Effector memory CD8-positive, alpha-beta T cell (primary cell): ENCODE data around the gene MINDY4.

Experiments
- ATAC-seq: fragments of 150-1000 bp; cut with Tn5 transposase; replicated peaks from 2 replicates; pipeline ENCODE4 v1.10.0; 2021; ENCODE audit warnings: mild to moderate bottlenecking, moderate library complexity
- DNase-seq, 3 experiments: peaks; one replicate each; pipeline ENCODE4 v3.0.0; 2021
- H3K27ac Mint-ChIP-seq, 2 donors: one replicate each; pipeline ENCODE4 v1.8.0; 2022; ENCODE audit warnings: mild to moderate bottlenecking in 2 of 2, mixed read lengths in 2 of 2, moderate library complexity in 2 of 2
- H3K27me3 Mint-ChIP-seq, 2 donors: one replicate each; pipeline ENCODE4 v1.8.0; 2022; ENCODE audit warnings: mixed read lengths in 2 of 2
- H3K36me3 Mint-ChIP-seq: one replicate; pipeline ENCODE4 v1.8.0; 2022; ENCODE audit warnings: mild to moderate bottlenecking, moderate library complexity, mixed read lengths; ENCODE audit not compliant: insufficient read depth
- H3K4me1 Mint-ChIP-seq, 2 donors: one replicate each; pipeline ENCODE4 v1.8.0; 2022; ENCODE audit warnings: low read depth in 2 of 2, mixed read lengths in 2 of 2
- H3K4me3 Mint-ChIP-seq, 2 donors: one replicate each; pipeline ENCODE4 v1.8.0; 2022; ENCODE audit warnings: mild to moderate bottlenecking in 2 of 2, mixed read lengths in 2 of 2, moderate library complexity in 2 of 2
- H3K9me3 Mint-ChIP-seq, 2 donors: one replicate each; pipeline ENCODE4 v1.8.0; 2022; ENCODE audit warnings: mixed read lengths in 2 of 2

MINDY4 gene

DNA sequence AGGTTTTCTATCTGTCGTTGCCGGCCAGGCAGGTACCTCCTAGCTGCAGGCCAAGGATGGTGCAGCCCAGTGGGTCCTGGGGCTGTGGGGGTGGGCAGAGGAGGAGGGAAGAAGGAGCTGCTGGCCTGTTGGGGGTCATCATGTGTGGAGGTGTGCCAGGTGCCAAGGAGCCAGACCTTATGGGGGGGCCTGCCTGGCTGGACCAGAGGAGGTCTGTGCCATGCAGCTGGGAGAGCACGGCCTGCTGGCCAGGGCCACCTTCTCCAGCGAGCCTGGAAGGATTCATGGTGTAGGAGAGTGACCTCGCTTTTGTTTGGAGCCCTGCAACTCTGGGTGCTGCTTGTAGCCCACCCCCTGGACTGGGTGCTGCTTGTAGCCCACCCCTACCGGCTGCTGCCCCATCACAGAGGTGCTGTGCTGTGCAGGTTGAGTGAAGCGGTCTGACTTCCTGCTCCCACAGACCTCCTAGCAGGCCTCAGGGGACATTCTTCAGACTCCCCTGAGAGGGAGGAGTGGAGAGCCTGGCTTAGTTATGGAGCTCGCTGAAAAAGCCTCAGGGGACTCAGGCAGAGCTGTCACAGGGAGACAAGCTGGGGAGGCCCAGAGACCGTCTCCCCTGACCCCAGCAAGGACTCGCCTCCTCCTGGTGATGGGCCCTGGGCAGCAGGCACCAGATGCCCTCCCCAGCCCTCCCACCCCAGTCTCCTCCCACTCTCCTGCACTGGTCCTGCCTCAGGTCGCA lies 72.7 kb downstream of the MINDY4 start:
- H3K27ac Mint-ChIP-seq = no peak overlapping the region
- no peaks in the 10 kb centered on the region for H3K36me3 Mint-ChIP-seq
- ATAC-seq = no peak
- no peak overlapping the region for H3K4me3 Mint-ChIP-seq
- no peaks in the 10 kb centered on the region for H3K27me3 Mint-ChIP-seq
- peaks cover 0 to 1% of the 10 kb centered on the region in 2 donors for H3K4me1 Mint-ChIP-seq
- no peaks in the 10 kb centered on the region for H3K9me3 Mint-ChIP-seq
- DNase-seq = no peak

DNA sequence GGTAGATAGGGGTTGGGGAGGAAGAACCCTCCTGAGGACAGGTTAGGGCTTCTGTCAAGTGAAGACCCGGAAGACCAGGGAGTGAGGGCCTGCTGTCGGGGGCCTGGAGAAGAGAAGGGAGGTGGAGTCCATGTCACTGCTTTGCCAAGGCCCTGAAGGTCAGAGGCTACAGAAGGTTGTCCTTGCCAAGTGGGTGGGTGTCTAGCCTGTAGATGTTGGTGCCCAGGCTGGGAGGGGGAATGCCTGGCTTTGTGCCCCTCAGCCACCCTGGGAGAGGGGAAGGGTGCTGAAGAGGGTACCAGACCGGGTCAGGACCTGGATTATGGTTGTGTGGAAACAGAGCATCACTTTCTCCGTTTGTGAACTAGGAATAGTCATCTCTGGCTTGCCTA lies 73.3 kb downstream of the MINDY4 start:
- ATAC-seq (no peak), DNase-seq (no peak)
- no peaks in the 10 kb centered on the region for H3K36me3 Mint-ChIP-seq

DNA sequence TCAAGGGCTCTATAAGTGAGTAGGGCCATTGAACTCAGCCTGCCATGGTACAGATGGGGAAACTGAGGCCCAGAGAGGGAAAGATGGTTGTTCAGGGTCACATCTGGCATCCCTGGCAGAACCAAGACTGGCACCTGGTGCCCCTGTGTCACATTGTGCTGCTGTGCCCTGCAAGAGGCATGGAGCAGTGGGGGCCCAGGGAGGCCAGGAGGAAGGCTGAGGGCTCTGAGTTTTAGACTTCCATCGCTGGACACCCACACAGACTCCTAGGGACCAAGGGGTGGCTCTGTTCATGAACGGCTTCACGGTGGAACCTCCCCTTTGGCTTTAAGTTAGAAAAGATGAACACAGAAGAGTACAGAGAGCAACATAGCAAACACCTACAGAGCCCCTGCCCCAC lies 73.7 kb downstream of the MINDY4 start:
- no peaks in the 10 kb centered on the region for H3K9me3 Mint-ChIP-seq
- no peaks in the 10 kb centered on the region for H3K27me3 Mint-ChIP-seq
- peaks cover 0 to 1% of the 10 kb centered on the region in 2 donors for H3K4me1 Mint-ChIP-seq
- H3K4me3 Mint-ChIP-seq = no peak overlapping the region
- ATAC-seq (no peak), DNase-seq (no peak)
- H3K36me3 Mint-ChIP-seq = no peaks in the 10 kb centered on the region
- H3K27ac Mint-ChIP-seq = no peak overlapping the region

More for the DNA sequence above, 73.3 kb downstream of the MINDY4 start:
- Mint-ChIP-seq H3K4me3 (no peak overlapping the region), H3K9me3 (no peaks in the 10 kb centered on the region), H3K27me3 (no peaks in the 10 kb centered on the region), H3K27ac (no peak overlapping the region), H3K4me1 (peaks cover 0 to 1% of the 10 kb centered on the region in 2 donors)

DNA sequence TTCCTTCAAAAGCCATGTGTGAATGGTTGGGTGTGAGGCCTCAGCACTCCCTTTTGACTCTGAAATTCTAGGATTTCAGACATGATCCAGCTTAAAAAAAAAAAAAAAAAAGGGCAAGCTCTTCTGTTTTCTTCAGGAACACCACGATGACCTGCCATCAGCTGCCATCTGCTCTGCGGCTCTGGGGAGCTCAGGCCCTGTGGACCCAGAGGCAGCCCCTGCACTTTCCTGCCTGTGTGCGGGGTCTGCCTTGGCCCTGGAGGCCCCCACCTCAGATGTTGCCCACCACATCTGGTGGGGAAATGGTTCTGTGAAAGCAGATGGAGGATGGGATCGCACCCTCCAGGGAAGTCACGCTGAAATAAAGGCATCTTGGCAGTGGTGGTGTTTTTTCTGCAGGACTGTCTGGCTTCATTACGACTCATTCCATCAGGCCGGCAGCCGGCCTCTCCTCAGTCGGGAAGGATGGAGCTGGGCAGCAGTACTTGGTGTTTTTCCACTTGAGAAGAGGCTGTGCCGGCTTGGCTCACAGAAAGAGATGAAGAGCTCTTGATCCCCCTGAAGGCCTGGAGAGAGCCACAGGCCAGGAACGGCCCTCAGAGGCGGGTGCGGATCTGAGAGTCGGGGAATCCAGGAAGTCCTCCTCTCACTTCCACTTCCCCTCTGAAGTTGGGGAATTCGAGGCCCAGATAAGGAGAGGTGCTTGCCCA lies 74.4 kb downstream of the MINDY4 start:
- H3K36me3 Mint-ChIP-seq = no peaks in the 10 kb centered on the region
- no peak for ATAC-seq
- no peak overlapping the region for H3K4me3 Mint-ChIP-seq
- no peak for DNase-seq
- H3K9me3 Mint-ChIP-seq = no peaks in the 10 kb centered on the region
- no peaks in the 10 kb centered on the region for H3K27me3 Mint-ChIP-seq
- H3K4me1 Mint-ChIP-seq = peaks cover 0 to 1% of the 10 kb centered on the region in 2 donors
- no peak overlapping the region for H3K27ac Mint-ChIP-seq

DNA sequence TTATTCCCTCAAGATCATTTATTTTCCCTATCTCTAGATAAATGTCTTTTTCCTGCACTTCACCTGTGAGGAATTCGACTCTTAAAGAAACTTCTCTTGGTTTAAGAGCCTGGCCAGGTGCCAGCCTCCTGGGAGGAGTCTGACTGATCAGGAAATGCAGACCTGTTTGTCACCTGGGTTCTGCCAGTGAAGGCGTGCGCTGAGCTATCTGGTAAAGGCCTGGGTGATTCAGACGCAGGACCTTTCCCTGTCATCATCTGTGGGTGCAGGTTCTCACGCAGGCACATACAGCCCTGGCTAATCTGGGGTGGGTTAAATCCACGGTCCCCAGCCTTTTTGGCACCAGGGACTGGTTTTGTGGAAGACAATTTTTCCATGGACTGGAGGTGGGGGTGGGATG lies 75.2 kb downstream of the MINDY4 start:
- no peak overlapping the region for H3K27ac Mint-ChIP-seq
- H3K9me3 Mint-ChIP-seq = no peaks in the 10 kb centered on the region
- peaks cover 0 to 1% of the 10 kb centered on the region in 2 donors for H3K4me1 Mint-ChIP-seq
- DNase-seq (no peak), ATAC-seq (no peak)
- no peaks in the 10 kb centered on the region for H3K27me3 Mint-ChIP-seq
- H3K36me3 Mint-ChIP-seq = no peaks in the 10 kb centered on the region
- H3K4me3 Mint-ChIP-seq = no peak overlapping the region

DNA sequence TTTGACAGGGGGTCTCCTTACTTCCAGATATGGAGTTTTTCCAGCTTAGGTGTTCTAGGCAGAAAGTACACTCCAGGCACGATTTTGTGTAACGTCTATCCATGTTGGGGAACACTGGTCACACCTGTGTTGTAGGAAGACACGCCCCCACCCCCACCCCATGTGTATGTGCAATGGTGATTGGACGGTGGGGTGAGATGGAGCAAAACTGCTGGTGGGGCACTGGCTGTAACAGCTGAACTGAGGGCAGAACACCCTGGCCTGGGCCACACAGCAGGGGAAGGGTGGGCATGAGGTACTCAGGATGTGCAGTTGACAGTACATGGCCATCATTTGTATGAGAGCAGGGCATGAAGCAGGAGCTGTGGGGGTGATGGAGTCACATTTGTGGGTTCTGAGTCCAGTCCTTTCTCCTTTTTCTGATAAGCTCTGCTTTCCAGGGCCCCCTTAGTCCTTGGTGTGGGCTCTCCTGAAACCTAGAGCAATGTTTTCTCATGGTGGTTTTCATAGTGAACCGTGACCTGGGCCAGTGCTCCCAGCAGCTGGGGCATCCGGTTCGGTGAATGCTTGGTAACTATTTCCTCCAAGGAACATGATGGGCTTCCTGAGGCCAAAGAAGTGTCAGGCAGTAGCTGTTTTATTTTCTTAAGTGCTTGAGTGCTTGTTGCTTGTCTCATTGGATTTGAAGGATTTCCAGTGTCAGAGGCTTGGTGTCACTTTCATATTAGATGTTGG lies 77.1 kb downstream of the MINDY4 start:
- no peaks in the 10 kb centered on the region for H3K27me3 Mint-ChIP-seq
- ATAC-seq (no peak), DNase-seq (no peak)
- no peak overlapping the region for H3K4me3 Mint-ChIP-seq
- no peak overlapping the region for H3K27ac Mint-ChIP-seq
- peaks cover 0 to 1% of the 10 kb centered on the region in 2 donors for H3K4me1 Mint-ChIP-seq
- H3K9me3 Mint-ChIP-seq = no peaks in the 10 kb centered on the region
- no peaks in the 10 kb centered on the region for H3K36me3 Mint-ChIP-seq

DNA sequence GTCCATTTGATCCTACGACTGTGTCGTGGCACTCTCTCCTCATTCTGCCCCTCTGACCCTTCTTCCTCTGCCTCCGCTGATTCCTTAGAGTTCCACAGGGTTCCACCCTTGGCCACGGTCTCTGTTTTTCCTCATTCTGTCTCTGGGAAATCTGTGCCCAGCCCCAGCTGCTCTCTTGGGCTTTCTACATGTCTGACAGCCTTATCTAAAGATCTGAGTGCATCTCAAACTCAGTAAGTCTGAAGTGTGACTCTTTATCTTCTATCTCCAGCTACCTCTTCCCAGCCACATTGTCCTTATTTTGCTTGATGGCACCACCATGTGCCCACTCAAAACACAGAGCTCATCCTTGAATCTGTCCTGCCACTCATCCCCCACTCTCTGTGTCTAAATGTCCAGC lies 78.3 kb downstream of the MINDY4 start:
- ATAC-seq (no peak), DNase-seq (no peak)
- Mint-ChIP-seq H3K4me1 (peaks cover 0 to 1% of the 10 kb centered on the region in 2 donors), H3K9me3 (no peaks in the 10 kb centered on the region), H3K4me3 (no peak overlapping the region), H3K36me3 (no peaks in the 10 kb centered on the region), H3K27ac (no peak overlapping the region), H3K27me3 (no peaks in the 10 kb centered on the region)

DNA sequence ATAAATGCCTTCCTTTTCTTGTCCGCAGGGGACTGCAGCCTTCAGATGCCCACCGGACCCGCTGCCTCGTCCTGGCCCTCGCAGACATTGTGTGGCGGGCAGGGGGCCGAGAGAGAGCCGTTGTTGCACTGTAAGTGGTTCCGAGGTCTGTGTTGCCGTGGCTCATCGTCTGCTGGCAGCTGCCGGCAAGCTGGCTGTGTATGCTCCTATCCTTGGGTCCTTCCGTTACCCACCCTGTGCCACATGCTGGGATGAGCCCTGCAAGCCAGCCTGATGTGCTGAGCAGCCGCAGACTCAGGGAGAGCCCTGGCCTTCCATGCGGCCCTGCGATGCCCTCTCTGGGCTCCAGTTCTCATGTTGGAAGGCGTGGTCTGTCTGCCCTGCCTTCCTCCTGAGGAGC lies 79.2 kb downstream of the MINDY4 start:
- H3K9me3 Mint-ChIP-seq = no peaks in the 10 kb centered on the region
- H3K4me1 Mint-ChIP-seq = peaks cover 0 to 1% of the 10 kb centered on the region in 2 donors
- no peak overlapping the region for H3K4me3 Mint-ChIP-seq
- H3K27me3 Mint-ChIP-seq = no peaks in the 10 kb centered on the region
- ATAC-seq = no peak
- no peak for DNase-seq
- no peak overlapping the region for H3K27ac Mint-ChIP-seq
- H3K36me3 Mint-ChIP-seq = no peaks in the 10 kb centered on the region

DNA sequence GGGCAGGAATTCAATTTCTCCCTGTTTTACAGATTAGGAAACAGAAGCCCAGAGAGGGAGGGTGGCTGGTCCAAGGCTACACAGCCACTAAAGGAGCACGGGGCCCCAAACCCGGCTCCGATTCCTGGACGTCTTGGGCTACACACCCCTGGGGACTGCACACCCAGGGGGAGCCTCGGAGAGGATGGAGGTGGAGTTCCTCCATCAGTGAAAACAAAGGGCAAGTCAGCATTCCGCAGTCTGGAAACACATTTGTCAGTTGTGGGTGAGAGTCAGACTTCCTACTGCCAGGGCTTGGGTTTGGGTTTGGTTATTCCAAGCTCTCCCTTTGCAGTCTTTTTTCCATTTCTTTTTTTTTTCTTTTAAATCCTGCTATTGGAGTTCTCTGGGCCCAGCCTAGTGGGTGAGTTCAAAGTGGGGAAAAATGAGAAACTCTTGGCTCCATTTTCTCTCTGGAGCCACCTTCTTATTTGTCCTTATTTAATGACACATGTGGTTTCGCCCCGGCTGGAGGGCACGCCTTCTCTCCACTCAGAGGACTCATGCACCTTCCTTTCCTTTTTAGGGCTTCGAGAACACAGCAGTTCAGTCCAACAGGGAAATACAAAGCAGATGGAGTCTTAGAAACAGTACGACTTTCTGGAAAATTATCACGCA lies 80.6 kb downstream of the MINDY4 start:
- no peak for DNase-seq

DNA sequence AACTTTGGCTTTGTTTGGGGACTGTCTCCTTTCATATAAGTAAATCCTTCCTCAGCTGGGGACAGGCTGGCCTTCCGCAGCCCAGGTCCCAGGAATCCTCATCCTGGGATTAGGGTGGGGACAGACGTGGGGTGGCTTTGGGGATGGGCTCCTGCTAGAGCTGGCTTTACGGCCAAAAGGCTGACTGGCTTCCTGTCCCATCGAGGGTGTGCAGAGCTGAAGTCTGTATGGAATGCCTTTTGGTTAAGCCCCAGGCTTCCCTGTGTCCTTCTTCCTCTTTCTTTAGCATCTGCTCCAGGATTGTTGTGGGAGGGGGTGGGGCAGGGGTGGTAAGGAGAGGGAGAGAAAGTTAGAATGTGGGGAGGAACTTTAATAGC lies 81.1 kb downstream of the MINDY4 start:
- DNase-seq (no peak), ATAC-seq (no peak)
- no peak overlapping the region for H3K27ac Mint-ChIP-seq
- H3K4me3 Mint-ChIP-seq = no peak overlapping the region
- no peaks in the 10 kb centered on the region for H3K4me1 Mint-ChIP-seq
- H3K36me3 Mint-ChIP-seq = no peaks in the 10 kb centered on the region
- H3K9me3 Mint-ChIP-seq = no peaks in the 10 kb centered on the region
- no peaks in the 10 kb centered on the region for H3K27me3 Mint-ChIP-seq

More for the DNA sequence above, 80.6 kb downstream of the MINDY4 start:
- H3K36me3 Mint-ChIP-seq = no peaks in the 10 kb centered on the region
- H3K27ac Mint-ChIP-seq = no peak overlapping the region
- no peaks in the 10 kb centered on the region for H3K27me3 Mint-ChIP-seq
- H3K9me3 Mint-ChIP-seq = no peaks in the 10 kb centered on the region
- peaks cover 0 to under 1% of the 10 kb centered on the region in 2 donors for H3K4me1 Mint-ChIP-seq
- no peak for ATAC-seq
- H3K4me3 Mint-ChIP-seq = no peak overlapping the region

DNA sequence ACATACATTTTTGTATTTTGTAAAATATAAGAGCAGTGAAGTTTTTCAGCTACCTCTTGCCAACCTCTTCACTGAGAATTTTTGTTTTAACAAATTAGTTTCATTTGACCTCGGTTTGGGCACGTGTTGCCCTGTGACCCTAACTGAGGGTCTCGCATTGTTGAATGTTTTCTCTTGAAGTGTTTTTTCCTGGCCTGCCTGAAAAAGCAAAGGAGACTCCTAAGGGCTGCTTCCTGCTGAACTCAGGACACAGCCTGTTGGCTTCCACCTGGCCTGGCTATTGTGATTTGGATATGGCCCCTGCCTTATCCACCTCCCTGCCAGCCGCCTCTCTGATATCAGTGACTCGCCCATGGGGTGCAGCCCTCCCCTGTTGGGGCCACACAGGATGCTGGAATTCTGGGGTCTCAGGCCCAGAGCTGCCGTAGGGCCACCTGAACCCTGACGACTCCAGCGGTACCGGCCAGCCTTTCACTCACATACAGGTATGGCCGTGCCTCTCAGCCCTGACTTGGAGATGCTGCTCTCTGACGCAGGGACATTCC lies 81.6 kb downstream of the MINDY4 start:
- Mint-ChIP-seq H3K9me3 (no peaks in the 10 kb centered on the region), H3K27me3 (no peaks in the 10 kb centered on the region), H3K27ac (no peak overlapping the region), H3K36me3 (no peaks in the 10 kb centered on the region), H3K4me3 (no peak overlapping the region), H3K4me1 (no peaks in the 10 kb centered on the region)
- ATAC-seq (no peak), DNase-seq (no peak)

DNA sequence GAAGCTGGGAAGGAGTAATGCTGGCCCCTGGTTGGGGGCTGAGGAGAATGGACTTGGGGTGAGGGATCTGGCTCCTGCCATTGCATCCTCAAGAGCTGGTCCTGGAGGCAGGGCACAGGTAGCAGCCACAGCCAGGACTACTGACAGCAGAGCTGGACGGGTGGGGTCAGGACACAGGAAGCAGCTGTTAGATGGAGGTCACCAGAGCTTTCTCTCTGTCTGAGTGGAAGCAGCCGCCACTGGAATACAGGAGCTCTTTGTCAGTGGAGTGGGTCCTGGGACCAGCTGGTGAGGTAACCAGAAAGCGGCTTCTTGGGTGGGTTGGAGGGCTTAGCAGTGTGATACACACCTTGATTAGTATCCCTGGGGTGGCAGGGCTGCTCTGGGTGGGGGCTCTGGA lies 82.4 kb downstream of the MINDY4 start:
- no peak overlapping the region for H3K27ac Mint-ChIP-seq
- no peak for ATAC-seq
- H3K9me3 Mint-ChIP-seq = no peaks in the 10 kb centered on the region
- DNase-seq = no peak
- no peaks in the 10 kb centered on the region for H3K27me3 Mint-ChIP-seq
- H3K4me3 Mint-ChIP-seq = no peak overlapping the region
- no peaks in the 10 kb centered on the region for H3K4me1 Mint-ChIP-seq
- H3K36me3 Mint-ChIP-seq = no peaks in the 10 kb centered on the region

DNA sequence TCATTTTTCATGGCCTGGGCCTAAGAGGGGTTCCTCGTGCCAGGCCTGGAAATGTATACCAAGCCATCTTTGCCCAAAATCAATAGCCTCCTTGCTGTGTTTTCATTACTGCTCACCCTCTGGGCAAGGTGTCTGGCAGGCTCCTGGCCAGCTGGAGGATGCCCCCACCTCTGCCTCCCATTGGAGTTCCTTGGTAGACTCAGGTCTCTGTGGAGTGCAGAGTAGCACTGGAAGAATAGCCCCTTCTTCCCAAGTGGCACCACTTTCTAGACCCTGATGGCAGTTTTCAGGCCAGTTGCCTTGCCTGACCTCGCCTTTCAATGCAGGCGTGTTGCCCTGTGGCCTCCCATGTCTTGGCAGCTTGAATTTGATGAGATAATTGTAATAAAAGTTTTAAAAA lies 84.7 kb downstream of the MINDY4 start:
- Mint-ChIP-seq H3K36me3 (no peaks in the 10 kb centered on the region), H3K27me3 (no peaks in the 10 kb centered on the region), H3K4me3 (no peak overlapping the region), H3K4me1 (no peaks in the 10 kb centered on the region), H3K9me3 (no peaks in the 10 kb centered on the region), H3K27ac (no peak overlapping the region)
- ATAC-seq (no peak), DNase-seq (no peak)
